ENCODE data around the gene ANP32E.
A peak's percentile ranks its signal among the peaks of the same experiment; 100 is the strongest.

The ANP32E gene

GRCh38 chr1:150235852-150236613 lies at the start of gene ANP32E:
Gene ANP32E, minus strand, starts transcription at chr1:150236112. Its CDS starts 326 bp downstream, at chr1:150235786.
- DNase-seq = peak; percentile 99

DNA sequence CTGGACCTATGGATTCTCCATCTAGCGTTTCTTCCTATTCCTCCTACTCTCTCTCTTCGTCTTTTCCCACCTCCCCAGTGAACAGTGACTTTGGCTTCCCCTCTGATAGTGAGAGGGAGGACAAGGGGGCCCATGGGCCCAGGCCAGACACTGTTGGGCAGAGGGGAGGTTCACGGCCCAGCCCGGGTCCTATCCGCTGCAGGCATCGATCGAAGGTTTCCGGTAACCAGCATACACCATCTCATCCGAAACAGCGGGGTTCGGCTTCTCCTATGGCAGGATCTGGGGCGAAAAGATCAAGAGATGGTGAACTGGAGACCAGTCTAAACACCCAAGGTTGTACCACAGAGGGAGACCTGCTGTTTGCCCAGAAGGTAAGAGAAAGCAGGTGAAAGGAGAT lies 47.3 kb upstream of the ANP32E start:
- DNase-seq = no peak

GRCh38 chr1:150282558-150282958 lies 46.6 kb upstream of the ANP32E start:
- DNase-seq = no peak

GRCh38 chr1:150281758-150282557 lies 46.0 kb upstream of the ANP32E start, which contains the start of gene CIART:
Gene CIART, plus strand, starts transcription at chr1:150282554. Its CDS starts 714 bp downstream, at chr1:150283268.
- DNase-seq = peak; percentile 98

DNA sequence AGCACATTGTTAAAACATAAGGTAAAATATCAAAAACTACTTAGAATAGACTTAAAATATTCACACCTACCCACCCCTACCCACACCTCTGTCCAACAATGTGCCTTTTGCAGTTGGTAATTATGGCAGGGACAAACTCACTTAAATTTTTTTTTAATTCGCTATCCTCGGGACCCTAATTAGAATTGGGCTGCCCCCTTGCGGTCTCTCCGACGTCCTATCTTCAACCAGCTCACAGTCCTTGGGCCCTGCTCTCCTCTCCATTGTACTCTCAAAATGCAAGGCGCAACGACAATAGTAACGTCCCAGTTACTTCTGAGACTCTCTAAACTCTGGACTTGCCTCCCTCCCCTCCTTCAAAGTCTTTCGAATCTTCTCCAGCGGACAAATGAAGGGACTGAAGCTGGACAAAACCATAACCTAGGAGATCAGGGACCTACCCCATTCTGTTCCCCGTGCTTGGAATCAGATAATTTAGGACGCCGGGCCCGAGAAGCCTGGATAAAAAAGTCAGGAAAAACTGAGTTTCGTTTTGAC lies 45.4 kb upstream of the ANP32E start:
- peak; percentile 53 for DNase-seq

- no peak for DNase-seq
Observed at GRCh38 chr1:150280138-150280707, 44.3 kb upstream of the ANP32E start.

- no peak for DNase-seq
Observed at GRCh38 chr1:150273311-150273710, 37.4 kb upstream of the ANP32E start.

GRCh38 chr1:150271291-150271959 lies 35.5 kb upstream of the ANP32E start:
- DNase-seq = no peak

DNA sequence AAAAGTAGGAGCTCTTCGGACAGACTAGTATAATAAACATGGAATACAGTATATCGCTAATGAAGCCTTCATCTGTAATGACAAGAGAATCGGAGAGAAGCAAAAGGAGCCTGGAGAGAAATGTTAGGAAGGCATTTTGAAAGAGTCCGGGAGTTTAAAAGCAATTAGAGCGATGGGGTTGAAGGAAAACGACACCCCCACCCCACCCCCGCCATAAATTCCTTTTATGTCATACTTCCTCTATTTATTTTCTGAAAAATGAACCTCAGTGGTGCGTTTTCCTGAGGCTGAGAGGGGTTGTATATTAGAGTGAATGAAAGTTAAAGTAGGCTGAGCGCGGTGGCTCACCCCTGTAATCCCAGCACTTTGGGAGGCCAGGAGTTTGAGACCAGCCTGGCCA lies 33.5 kb upstream of the ANP32E start:
- no peak for DNase-seq

GRCh38 chr1:150268705-150269403 lies 32.9 kb upstream of the ANP32E start, which contains the start of gene APH1A:
Gene APH1A, minus strand, starts transcription at chr1:150269016. Its CDS starts 206 bp downstream, at chr1:150268810.
- DNase-seq = peak; percentile 82

- no peak for DNase-seq
Observed at GRCh38 chr1:150268340-150268704, 32.4 kb upstream of the ANP32E start.

GRCh38 chr1:150267896-150268295 lies 32.0 kb upstream of the ANP32E start:
- DNase-seq = no peak

DNA sequence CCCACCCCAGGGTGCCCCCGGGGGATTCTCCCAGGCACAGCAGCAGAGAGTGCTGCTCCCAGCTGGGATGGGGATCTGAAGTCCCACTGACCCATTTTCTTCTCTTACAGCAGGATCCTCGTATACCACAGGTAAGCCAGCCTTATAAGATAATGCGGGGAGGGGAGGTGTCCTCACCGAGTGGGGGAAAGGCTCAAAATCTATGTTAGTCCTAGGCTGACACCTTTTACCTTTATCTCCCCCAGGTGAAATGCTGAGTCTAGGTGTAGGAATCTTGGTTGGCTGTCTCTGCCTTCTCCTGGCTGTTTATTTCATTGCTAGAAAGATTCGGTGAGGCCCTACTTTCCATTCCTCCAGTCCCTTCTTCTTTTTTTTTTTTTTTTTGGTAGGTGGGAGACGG lies 27.6 kb upstream of the ANP32E start:
- DNase-seq = no peak

GRCh38 chr1:150262388-150263320 lies 26.7 kb upstream of the ANP32E start:
- DNase-seq = no peak

DNA sequence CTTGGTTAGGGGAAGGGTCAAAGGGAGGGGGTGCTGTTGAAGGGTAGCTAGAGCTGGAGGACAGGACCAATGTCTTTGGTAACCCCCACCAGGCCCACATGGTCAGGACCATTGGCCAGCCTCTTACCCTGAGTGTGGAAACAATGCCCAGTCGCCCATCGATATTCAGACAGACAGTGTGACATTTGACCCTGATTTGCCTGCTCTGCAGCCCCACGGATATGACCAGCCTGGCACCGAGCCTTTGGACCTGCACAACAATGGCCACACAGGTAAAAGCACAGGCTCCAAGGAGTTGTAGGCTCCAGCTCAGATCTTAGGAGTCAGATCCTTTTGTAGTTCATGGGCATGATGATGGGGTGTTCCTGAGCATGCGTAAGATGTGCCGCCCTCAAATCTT lies 25.5 kb upstream of the ANP32E start:
- DNase-seq = no peak

- DNase-seq = no peak
Observed at GRCh38 chr1:150259758-150260669, 24.1 kb upstream of the ANP32E start.

GRCh38 chr1:150259217-150259616 lies 23.3 kb upstream of the ANP32E start:
- DNase-seq = no peak

- DNase-seq = no peak
Observed at GRCh38 chr1:150257624-150258585, 22.0 kb upstream of the ANP32E start, which contains the start of gene CA14. Gene CA14, plus strand, starts transcription at chr1:150257774. Its CDS starts 355 bp downstream, at chr1:150258129.
